GM19025 (cell line): Measurements from ENCODE around the gene KLHL2.

Experiments
- ATAC-seq: cut with Tn5 transposase; IDR thresholded peaks from one replicate; pipeline ENCODE4 v1.9.1; 2021; ENCODE audit warnings: mild to moderate bottlenecking, low read depth, moderate library complexity; ENCODE audit not compliant: unreplicated experiment

KLHL2 gene

DNA sequence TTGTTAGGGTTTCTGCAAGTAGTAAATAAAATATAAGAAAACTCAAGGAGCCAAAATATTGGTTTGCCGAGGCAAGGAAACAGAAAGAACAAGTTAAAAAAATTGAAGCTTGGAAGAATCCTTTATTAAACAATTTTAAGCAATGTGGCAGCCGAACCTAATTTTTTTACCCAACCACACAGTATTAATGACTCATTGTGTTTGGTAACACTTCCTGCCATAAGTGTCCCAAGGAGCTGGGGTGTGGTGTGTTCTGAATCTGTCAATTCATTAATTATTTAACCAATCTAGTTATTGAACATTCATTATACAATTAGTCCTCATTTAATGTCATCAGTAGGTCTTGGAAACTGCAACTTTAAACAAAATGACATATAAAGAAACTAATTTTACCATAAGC, 152.1 kb downstream of the KLHL2 start:
- ATAC-seq, result no peak

DNA sequence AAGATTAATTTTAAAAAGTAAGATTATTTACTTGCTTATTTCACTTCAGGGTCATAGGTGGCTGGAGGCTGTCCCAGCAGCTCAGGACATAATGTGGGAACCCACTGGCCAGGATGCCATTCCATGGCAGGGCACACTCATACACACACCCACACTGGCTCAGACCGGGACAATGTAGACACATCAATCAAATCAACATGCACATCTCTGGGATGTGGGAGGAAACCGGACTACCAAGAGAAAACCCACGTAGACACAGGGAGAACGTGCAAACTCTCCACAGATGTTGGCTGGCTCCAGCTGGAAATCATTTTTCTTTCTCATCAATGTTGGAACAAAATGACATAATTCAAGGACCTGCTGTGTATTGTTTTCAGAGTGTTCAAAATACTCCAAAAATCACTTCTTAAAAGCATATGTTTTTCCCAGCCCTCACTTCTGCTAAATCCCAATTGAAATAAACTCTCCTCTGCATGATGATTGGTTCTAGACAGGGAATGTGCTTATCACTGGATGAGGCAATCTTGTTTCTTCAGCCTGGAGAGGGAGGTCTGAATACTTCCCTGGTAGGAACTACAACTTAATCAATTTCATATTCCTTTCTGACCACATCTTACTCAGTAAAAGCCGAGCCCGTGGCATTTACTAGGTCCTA, 152.8 kb downstream of the KLHL2 start:
- no peak for ATAC-seq

DNA sequence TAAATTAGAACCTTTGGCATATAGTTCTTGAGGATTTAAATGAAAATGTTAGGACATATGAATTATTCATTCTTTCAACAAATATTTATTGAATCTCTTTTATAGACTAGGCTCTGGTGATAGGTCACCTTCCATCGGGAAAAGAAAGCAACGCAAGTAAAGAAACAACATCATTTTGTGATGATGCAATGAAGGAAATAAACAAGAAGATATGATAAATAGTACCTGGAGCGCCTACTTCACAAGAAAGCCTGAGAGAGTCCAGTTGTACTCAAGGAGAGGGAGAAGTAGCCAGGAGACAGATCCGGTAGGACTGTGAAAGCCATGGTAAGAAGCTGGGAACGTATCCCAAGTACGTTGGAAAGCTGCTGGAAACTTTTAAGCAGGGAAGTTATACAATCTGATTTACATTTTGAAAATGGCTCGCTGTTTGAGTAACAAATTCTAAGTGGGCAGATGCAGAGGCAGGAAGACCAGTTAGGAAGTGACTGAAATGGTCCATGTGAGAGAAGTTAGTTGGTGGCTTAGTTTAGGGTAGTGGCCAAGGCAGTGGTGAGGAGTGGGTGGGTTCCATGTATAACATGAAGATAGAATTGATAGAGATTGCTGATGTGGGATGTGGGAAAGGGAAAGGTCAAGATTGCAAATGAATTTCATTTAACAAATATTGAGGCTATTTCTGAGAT, 153.8 kb downstream of the KLHL2 start:
- no peak for ATAC-seq

DNA sequence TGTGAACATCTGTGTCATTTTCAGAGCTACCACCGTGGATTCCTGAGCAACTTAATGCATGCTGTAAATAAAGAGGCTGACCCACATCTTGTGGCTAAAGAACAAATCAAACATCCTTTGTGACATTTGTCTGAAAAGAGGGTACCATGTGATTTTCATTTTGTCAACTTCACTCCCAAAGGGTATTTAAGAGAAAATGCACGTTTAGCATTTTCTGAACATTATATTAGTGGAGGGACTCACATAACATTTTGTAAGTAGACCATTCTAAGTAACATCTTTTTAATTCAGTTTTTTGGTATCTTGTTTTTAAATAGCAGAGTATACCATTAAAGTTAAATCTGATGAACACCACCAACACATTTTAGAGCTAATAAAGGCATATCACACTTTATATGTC, 154.4 kb downstream of the KLHL2 start:
- no peak for ATAC-seq

DNA sequence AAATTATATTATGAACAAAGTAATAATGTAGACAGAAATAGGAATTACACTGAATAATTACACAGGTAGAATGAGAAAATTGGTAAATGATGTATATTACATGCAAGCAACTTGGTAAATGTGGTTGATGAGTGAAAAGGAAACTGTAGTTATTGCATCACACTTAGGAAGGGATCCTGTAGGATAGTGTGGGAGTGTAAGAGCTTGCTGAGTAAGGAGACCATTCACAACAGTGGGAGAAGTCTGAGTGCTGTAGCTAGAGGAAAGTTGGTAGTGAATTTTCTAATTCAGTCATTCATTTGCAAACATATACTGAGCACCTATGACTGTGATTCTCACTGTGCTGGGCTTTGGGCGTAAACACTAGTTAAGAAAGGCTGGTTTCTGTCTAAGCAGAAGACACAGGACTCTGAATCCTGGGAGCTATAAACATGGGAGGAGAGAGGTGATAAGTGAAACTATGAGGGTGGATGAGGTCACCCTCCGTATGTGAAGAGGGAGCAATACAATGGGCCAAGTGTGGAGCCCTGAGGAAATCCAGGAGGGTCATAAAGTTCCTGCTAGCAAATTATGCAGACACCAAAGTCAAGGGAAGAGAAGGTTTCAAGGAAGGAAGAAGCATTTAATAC, 157.2 kb downstream of the KLHL2 start:
- ATAC-seq, result no peak

DNA sequence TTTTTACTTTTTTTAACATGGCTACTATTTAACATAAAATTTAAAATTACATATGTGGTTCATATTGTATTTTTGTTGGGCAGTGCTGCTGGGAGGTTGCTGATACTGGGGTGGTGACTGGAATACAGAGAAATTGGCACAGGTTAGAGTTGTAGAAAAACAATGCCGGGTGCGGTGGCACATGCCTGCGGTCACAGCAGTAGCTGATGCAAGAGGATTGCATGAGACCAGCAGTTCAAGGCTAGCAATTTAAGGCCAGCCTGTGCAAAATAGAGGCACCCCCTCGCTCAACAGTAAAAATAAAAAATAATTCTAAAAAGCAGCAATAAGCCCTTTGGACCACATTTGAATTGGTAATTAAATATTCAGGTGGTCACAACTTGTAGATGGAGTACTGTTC, 159.7 kb downstream of the KLHL2 start:
- ATAC-seq, result no peak

DNA sequence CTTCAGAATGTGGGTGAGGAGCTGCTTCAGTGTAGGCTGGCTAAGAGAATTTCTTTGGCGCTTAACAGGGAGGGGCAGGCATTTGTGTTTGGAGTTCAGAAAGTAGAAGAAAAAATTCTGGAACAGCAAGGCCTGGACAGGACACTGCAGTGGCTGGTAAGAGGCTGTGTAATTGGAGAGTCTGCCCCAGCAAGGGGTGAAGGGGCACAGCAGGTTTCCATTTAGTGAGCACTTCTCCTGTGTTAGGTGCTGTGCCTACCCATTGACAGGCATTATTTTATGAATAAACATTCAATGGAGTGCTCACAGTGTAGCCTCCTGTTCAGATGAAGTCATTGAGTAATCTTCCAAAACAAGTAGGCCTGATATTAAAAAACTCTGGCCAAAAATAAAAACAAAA, 160.8 kb downstream of the KLHL2 start:
- ATAC-seq, result no peak

DNA sequence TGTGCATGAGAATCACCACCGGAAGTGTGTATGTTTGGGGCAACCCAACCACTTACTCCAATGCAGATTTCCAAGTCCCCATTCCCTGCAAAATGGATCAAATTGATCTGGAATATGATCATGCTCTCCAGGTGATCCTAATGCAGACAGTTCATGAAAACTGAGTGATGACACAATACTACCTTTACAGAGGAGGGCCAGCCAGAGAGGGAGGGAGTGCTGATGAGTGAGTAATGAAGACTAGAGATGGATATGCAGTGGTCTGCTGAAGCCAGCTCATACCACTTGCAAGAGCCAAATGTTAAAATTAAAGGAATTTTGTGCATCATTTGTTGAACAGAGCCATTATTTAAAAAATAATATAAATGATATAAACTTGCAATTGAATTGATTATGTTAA, 161.2 kb downstream of the KLHL2 start:
- no peak for ATAC-seq

DNA sequence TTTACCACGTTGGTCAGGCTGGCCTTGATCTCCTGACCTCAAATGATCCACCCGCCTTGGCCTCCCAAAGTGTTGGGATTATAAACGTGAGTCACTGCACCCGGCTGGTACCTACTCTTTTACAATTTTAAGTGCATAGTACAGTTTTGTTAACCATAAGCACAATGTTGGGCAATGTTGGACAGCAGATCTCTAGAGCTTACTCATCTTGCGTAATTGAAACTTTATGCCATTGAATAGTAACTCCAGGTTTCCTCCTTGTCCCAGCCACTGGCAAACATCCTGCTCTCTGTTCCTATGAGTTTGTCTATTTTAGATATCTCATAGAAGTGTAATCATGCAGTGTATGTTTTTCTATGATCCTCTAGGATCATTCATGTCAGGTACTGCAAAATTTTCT, 162.2 kb downstream of the KLHL2 start:
- no peak for ATAC-seq

DNA sequence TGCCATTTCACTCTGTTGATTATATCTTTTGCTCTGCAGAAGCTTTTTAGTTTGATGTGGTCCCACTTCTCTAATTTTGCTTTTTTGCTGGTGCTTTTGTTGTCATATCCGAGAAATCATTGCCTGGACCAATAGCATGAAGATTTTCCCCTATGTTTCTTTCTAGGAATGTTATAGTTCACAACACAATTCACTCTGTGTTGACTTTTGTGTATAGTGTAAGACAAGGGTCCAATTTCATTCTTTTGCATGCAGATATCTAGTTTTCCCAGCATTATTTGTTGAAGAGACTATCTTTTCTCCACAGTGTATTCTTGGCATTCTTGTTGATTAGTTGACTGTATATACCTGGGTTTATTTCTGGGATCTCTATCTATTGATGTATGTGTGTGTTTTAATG, 163.2 kb downstream of the KLHL2 start:
- no peak for ATAC-seq
